HepG2 (cell line): ENCODE results near the gene BAMBI. TPM values are rescaled to one million over a fixed set of nuclear protein-coding genes. Genes with fewer than 3 reads are reported as not detected.

Experiments used
- ATF7 ChIP-seq, 2 experiments: fragments of 450-650 bp in 1 of 2; sonication (generic) in 1 of 2; formaldehyde crosslinking in 1 of 2; IDR thresholded peaks; 2 replicates each; pipeline versions ENCODE4 v1.4.0 to v1.6.1; 2016 to 2020; ENCODE audit warnings: antibody characterized with exemption in 1 of 2, mild to moderate bottlenecking in 1 of 2, missing genetic modification reagents in 1 of 2
- CENPT ChIP-seq: sonication (generic); formaldehyde crosslinking; IDR thresholded peaks from 2 replicates; pipeline ENCODE4 v1.8.0; 2022; ENCODE audit warnings: low read depth, mild to moderate bottlenecking, moderate library complexity, missing genetic modification reagents
- CREB1 ChIP-seq, 2 experiments: fragments of 450-650 bp in 1 of 2; IDR thresholded peaks; 2 replicates each; pipeline ENCODE4 v1.6.1; 2016 to 2017; ENCODE audit warnings: control low read depth in 1 of 2, mild to moderate bottlenecking in 1 of 2, missing compliant biosample characterization in 1 of 2, missing genetic modification characterization in 1 of 2
- JUN ChIP-seq: sonication (generic); formaldehyde crosslinking; IDR thresholded peaks from 2 replicates; pipeline ENCODE4 v1.4.0; 2020; ENCODE audit warnings: mild to moderate bottlenecking, missing genetic modification reagents
- KLF16 ChIP-seq, 2 experiments: sonication (generic) in 1 of 2; formaldehyde crosslinking in 1 of 2; IDR thresholded peaks; 2 replicates each; pipeline versions ENCODE4 v1.6.1 to v1.8.0; 2016 to 2023; ENCODE audit warnings: missing genetic modification reagents in 2 of 2, missing compliant biosample characterization in 1 of 2
- NCOA5 ChIP-seq: sonication (generic); formaldehyde crosslinking; IDR thresholded peaks from 2 replicates; pipeline ENCODE4 v1.4.0; 2020; ENCODE audit warnings: missing genetic modification reagents
- RARG ChIP-seq: sonication (generic); formaldehyde crosslinking; IDR thresholded peaks from 2 replicates; pipeline ENCODE4 v1.4.0; 2020; ENCODE audit warnings: low read depth, mild to moderate bottlenecking, missing genetic modification reagents
- SOX5 ChIP-seq: IDR thresholded peaks from 2 replicates; pipeline ENCODE4 v1.6.1; 2016; ENCODE audit warnings: borderline replicate concordance
- U2AF2 ChIP-seq: fragments of 200-400 bp; formaldehyde crosslinking; IDR thresholded peaks from 2 replicates; pipeline ENCODE4 v1.6.1; 2017; ENCODE audit warnings: low read depth, mild to moderate bottlenecking, low read length
- ZEB1 ChIP-seq: IDR thresholded peaks from 2 replicates; pipeline ENCODE4 v1.6.1; 2012; ENCODE audit warnings: mild to moderate bottlenecking, low read depth, inconsistent platforms; ENCODE audit not compliant: insufficient replicate concordance
- ZNF235 ChIP-seq: sonication (generic); formaldehyde crosslinking; IDR thresholded peaks from 2 replicates; pipeline ENCODE4 v1.8.1; 2023; ENCODE audit warnings: mild to moderate bottlenecking, missing genetic modification reagents, borderline replicate concordance
- ZNF329 ChIP-seq: sonication (generic); formaldehyde crosslinking; IDR thresholded peaks from 2 replicates; pipeline ENCODE4 v1.9.0; 2021; ENCODE audit warnings: low read depth, mild to moderate bottlenecking, missing genetic modification reagents
- ZNF367 ChIP-seq: sonication (generic); formaldehyde crosslinking; IDR thresholded peaks from 2 replicates; pipeline ENCODE4 v1.4.0; 2020; ENCODE audit warnings: missing genetic modification reagents, borderline replicate concordance
- ZNF761 ChIP-seq: sonication (generic); formaldehyde crosslinking; conservative IDR thresholded peaks from 2 replicates; pipeline ENCODE4 v1.4.0; 2020; ENCODE audit warnings: mild to moderate bottlenecking, missing genetic modification reagents
- ZNF776 ChIP-seq: sonication (generic); formaldehyde crosslinking; IDR thresholded peaks from 2 replicates; pipeline ENCODE4 v1.4.0; 2020; ENCODE audit warnings: mild to moderate bottlenecking, missing genetic modification reagents
- polyA plus RNA-seq, 8 experiments: library from polyadenylated mRNA; depleted of rRNA in 3 of 8; stranded (reverse) in 7 of 8; unstranded in 1 of 8; fragments of >200 nt; fragmentation: Illumina TruSeq in 4 of 8; extraction: Trizol in 4 of 8; gene quantifications; 2 replicates each; pipeline versions ENCODE4 v1.2.1 to v1.2.3, GENCODE V29; 2011 to 2016; ENCODE audit warnings: low read depth in 4 of 8, missing spikeins in 1 of 8, mixed read lengths in 1 of 8; ENCODE audit not compliant: insufficient read depth in 1 of 8
- total RNA-seq, 5 experiments: library from RNA; depleted of rRNA; stranded (reverse); fragments of >200 nt; fragmentation: Illumina TruSeq; extraction: Trizol; gene quantifications; 2 replicates each; pipeline ENCODE4 v1.2.3, GENCODE V29; 2016; ENCODE audit warnings: low read depth in 1 of 5
- TF ChIP-seq, protein P1 (sequence below): sonication (generic); formaldehyde crosslinking; IDR thresholded peaks from 2 replicates; pipeline ENCODE4 v1.5.1; 2020; ENCODE audit warnings: missing genetic modification reagents, mild to moderate bottlenecking, borderline replicate concordance
- TF ChIP-seq, protein P2 (sequence below), 2 experiments: sonication (generic) in 1 of 2; formaldehyde crosslinking in 1 of 2; IDR thresholded peaks; 2 replicates each; pipeline versions ENCODE4 v1.4.0 to v1.6.1; 2018 to 2020; ENCODE audit warnings: missing genetic modification reagents in 2 of 2, borderline replicate concordance in 1 of 2, low read depth in 1 of 2, mild to moderate bottlenecking in 1 of 2, missing biosample characterization in 1 of 2
- TF ChIP-seq, protein P3 (sequence below): sonication (generic); formaldehyde crosslinking; IDR thresholded peaks from 2 replicates; pipeline ENCODE4 v1.5.0; 2020; ENCODE audit warnings: mild to moderate bottlenecking, missing genetic modification reagents
- TF ChIP-seq, protein P4 (sequence below): sonication (generic); formaldehyde crosslinking; IDR thresholded peaks from 2 replicates; pipeline ENCODE4 v1.4.0; 2020; ENCODE audit warnings: missing genetic modification reagents, borderline replicate concordance

The BAMBI gene
- total and polyA plus RNA-seq, 2 of the 13 experiments (the other 11 are each of a cell fraction or from before 2014, with no cell fraction given), result 12.0 to 23.6 TPM

DNA sequence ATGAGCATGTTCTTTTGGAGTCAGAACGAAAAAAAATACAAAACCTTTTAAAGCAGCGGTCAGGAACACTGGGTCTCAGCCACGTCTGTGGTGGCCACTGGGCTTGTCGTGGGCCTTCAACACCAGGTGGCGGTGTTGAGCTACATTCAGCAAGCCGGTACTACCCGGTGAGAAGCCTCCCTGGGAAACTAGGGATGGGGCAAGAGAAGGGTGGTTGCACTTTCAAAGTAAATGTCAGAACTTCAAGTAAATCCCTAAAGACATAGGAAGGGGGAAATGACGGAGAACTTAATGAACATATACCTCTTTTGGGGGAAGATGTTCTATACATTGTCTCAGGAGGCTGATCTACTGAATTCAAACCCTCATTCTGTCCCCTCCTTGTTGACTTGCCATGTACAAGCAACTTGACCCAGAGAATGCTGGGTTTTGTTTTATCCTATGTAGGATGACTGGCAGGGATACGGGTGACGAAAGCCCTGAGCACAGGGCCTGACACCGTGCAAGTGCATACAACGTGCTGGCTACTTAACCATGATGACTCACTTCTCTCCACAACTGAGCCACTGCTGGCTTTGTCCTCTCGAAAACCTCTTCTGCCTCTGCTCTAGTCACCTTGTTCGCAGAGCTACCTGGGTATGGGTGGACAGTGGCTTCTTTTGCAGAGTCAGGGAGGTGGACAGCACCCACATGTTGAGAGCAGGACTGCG, 49.0 kb upstream of the BAMBI start (continued):
- TF ChIP-seq, protein P1, sequence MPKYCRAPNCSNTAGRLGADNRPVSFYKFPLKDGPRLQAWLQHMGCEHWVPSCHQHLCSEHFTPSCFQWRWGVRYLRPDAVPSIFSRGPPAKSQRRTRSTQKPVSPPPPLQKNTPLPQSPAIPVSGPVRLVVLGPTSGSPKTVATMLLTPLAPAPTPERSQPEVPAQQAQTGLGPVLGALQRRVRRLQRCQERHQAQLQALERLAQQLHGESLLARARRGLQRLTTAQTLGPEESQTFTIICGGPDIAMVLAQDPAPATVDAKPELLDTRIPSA (CRISPR knock-in tag), result no peak
- TF ChIP-seq, protein P2, sequence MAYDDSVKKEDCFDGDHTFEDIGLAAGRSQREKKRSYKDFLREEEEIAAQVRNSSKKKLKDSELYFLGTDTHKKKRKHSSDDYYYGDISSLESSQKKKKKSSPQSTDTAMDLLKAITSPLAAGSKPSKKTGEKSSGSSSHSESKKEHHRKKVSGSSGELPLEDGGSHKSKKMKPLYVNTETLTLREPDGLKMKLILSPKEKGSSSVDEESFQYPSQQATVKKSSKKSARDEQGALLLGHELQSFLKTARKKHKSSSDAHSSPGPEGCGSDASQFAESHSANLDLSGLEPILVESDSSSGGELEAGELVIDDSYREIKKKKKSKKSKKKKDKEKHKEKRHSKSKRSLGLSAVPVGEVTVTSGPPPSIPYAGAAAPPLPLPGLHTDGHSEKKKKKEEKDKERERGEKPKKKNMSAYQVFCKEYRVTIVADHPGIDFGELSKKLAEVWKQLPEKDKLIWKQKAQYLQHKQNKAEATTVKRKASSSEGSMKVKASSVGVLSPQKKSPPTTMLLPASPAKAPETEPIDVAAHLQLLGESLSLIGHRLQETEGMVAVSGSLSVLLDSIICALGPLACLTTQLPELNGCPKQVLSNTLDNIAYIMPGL (CRISPR knock-in tag; IDR thresholded peaks at IDR 0.05; ENCODE audit: borderline replicate concordance in 1 of 2, low read depth in 1 of 2), result peak in 1 of 2 experiments; percentile 43; a peak in 1 of 4 replicates
- TF ChIP-seq KLF16 (CRISPR knock-in tag; IDR thresholded peaks at IDR 0.05) (peak in 1 of 2 experiments; percentile 30; a peak in 1 of 4 replicates), ZNF235 (CRISPR knock-in tag) (no peak), ZNF329 (0 out of 2 replicates have a peak, but pooled peaks have one; percentile 36), RARG (no peak), JUN (CRISPR knock-in tag) (no peak), ZNF367 (CRISPR knock-in tag) (no peak), CREB1 (IDR thresholded peaks at IDR 0.05) (peak; percentile 37; the same call in 1 of the 2 replicates), CREB1 (CRISPR knock-in tag; IDR thresholded peaks at IDR 0.05) (no peak), ZEB1 (no peak), ZNF776 (CRISPR knock-in tag) (no peak), ATF7 (IDR thresholded peaks at IDR 0.05) (no peak), ATF7 (CRISPR knock-in tag; IDR thresholded peaks at IDR 0.05) (no peak), U2AF2 (no peak), CENPT (CRISPR knock-in tag) (no peak), NCOA5 (CRISPR knock-in tag) (no peak), ZNF761 (CRISPR knock-in tag) (no peak), SOX5 (CRISPR knock-in tag) (no peak)
- TF ChIP-seq, protein P3, sequence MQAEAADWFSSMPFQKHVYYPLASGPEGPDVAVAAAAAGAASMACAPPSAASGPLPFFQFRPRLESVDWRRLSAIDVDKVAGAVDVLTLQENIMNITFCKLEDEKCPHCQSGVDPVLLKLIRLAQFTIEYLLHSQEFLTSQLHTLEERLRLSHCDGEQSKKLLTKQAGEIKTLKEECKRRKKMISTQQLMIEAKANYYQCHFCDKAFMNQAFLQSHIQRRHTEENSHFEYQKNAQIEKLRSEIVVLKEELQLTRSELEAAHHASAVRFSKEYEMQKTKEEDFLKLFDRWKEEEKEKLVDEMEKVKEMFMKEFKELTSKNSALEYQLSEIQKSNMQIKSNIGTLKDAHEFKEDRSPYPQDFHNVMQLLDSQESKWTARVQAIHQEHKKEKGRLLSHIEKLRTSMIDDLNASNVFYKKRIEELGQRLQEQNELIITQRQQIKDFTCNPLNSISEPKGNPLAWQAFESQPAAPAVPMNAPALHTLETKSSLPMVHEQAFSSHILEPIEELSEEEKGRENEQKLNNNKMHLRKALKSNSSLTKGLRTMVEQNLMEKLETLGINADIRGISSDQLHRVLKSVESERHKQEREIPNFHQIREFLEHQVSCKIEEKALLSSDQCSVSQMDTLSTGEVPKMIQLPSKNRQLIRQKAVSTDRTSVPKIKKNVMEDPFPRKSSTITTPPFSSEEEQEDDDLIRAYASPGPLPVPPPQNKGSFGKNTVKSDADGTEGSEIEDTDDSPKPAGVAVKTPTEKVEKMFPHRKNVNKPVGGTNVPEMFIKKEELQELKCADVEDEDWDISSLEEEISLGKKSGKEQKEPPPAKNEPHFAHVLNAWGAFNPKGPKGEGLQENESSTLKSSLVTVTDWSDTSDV (CRISPR knock-in tag), result no peak
- TF ChIP-seq, protein P4, sequence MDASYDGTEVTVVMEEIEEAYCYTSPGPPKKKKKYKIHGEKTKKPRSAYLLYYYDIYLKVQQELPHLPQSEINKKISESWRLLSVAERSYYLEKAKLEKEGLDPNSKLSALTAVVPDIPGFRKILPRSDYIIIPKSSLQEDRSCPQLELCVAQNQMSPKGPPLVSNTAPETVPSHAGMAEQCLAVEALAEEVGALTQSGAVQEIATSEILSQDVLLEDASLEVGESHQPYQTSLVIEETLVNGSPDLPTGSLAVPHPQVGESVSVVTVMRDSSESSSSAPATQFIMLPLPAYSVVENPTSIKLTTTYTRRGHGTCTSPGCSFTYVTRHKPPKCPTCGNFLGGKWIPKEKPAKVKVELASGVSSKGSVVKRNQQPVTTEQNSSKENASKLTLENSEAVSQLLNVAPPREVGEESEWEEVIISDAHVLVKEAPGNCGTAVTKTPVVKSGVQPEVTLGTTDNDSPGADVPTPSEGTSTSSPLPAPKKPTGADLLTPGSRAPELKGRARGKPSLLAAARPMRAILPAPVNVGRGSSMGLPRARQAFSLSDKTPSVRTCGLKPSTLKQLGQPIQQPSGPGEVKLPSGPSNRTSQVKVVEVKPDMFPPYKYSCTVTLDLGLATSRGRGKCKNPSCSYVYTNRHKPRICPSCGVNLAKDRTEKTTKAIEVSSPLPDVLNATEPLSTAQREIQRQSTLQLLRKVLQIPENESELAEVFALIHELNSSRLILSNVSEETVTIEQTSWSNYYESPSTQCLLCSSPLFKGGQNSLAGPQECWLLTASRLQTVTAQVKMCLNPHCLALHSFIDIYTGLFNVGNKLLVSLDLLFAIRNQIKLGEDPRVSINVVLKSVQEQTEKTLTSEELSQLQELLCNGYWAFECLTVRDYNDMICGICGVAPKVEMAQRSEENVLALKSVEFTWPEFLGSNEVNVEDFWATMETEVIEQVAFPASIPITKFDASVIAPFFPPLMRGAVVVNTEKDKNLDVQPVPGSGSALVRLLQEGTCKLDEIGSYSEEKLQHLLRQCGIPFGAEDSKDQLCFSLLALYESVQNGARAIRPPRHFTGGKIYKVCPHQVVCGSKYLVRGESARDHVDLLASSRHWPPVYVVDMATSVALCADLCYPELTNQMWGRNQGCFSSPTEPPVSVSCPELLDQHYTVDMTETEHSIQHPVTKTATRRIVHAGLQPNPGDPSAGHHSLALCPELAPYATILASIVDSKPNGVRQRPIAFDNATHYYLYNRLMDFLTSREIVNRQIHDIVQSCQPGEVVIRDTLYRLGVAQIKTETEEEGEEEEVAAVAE (CRISPR knock-in tag), result no peak
